GM13977 (cell line): ENCODE measurements around the gene DNAJC10.
"Not testable (repeated sequence)": the region's sequence is repeated elsewhere in the genome, so short reads cannot be mapped to it uniquely, and the experiment has no call there.

Experiments used
- DNase-seq: peaks from one replicate; pipeline ENCODE4 v3.0.0; 2012; ENCODE audit warnings: low spot score
- in situ Hi-C: fragments of 300-500 bp; cut with MboI; formaldehyde crosslinking; loops from one replicate; pipeline ENCODE4 v1.12.0; 2022; ENCODE audit warnings: low sequenced_read_pairs, low pct_unique_long_range_greater_than_20kb, mixed read lengths, inconsistent platforms; ENCODE audit not compliant: unreplicated experiment
- TF ChIP-seq, protein P1 (sequence below): IDR thresholded peaks from 2 replicates; pipeline ENCODE4 v1.5.1; 2012; ENCODE audit warnings: mild to moderate bottlenecking, control low read depth; ENCODE audit not compliant: insufficient read depth; ENCODE audit errors: extremely low read depth, missing control alignments

Gene DNAJC10

DNA sequence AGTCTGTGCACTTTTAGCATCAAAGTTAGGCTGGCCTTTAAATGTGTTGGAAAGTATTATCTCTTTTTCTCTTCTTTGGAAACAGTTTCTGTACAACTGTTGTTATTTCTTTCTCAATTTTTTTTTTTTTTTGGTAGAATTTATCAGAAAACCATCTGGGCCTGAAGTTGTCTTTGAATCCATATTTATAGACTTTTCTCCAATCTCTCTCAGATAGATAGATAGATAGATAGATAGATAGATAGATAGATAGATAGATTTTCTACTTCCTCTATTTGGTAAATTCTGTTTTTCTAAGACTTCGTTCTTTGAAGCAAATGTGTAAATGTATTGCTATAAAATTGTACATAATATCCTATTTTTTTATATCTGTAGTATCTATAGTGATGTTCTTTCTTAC is 17.5 kb downstream of the DNAJC10 start:
- no peak for DNase-seq
- in situ Hi-C loops: no loop called here
- TF ChIP-seq, protein P1, sequence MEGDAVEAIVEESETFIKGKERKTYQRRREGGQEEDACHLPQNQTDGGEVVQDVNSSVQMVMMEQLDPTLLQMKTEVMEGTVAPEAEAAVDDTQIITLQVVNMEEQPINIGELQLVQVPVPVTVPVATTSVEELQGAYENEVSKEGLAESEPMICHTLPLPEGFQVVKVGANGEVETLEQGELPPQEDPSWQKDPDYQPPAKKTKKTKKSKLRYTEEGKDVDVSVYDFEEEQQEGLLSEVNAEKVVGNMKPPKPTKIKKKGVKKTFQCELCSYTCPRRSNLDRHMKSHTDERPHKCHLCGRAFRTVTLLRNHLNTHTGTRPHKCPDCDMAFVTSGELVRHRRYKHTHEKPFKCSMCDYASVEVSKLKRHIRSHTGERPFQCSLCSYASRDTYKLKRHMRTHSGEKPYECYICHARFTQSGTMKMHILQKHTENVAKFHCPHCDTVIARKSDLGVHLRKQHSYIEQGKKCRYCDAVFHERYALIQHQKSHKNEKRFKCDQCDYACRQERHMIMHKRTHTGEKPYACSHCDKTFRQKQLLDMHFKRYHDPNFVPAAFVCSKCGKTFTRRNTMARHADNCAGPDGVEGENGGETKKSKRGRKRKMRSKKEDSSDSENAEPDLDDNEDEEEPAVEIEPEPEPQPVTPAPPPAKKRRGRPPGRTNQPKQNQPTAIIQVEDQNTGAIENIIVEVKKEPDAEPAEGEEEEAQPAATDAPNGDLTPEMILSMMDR: no peak

DNA sequence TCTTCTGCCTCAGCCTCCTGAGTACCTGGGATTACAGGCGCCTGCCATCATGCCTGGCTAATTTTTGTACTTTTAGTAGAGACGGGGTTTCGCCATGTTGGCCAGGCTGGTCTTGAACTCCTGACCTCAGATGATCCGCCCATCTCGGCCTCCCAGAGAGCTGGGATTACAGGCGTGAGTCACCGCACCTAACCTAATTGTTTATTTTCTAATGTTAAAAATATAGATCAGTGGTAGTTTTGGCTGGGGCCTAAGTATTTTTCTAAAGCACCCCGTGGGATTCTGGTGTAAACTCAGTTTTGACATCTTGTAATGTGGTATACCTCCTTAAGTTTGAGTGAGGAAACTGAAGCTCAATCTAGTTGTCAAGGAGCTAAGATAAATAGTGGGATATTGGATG is 20.8 kb downstream of the DNAJC10 start:
- in situ Hi-C loops, DNase-seq: not testable (repeated sequence)

DNA sequence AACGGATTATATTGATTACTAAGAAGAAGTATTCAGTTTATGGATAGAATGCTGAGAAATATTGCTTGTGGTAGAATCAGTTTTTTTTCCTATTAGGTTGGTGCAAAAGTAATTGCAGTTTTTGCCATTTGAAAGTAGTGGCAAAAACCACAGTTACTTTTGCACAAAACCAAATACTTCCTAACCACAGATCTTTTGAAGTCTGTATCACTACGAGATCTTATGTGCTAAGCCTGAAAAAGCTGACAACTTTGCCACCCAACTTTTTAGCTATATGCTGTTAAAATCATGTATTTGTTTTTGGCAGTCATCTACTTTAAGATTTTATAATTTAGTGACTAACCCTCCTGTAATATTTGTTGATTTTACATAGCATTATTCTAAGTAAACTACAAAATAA is 24.6 kb downstream of the DNAJC10 start:
- TF ChIP-seq, protein P1: no peak

DNA sequence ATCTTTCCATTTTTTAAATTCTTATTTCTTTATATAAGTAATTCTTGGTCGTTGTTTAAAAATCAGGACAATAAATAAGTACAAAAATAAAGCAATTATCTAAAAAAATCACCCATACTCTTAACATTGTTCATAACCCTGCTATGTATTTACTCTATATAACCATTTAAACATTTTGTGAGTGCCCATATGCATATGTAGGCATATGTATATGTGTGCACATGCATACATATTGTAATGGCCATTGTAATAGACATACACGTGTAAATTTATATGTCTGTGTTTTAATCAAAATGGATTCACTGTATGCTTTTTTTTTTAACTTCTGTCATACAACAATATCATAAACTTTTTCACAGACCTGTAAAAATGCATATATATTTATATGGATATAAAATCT is 25.6 kb downstream of the DNAJC10 start:
- DNase-seq: no peak
- in situ Hi-C loops: no loop called here
- TF ChIP-seq, protein P1: no peak

More for the DNA sequence above, 24.6 kb downstream of the DNAJC10 start:
- no peak for DNase-seq
- in situ Hi-C loops: no loop called here

DNA sequence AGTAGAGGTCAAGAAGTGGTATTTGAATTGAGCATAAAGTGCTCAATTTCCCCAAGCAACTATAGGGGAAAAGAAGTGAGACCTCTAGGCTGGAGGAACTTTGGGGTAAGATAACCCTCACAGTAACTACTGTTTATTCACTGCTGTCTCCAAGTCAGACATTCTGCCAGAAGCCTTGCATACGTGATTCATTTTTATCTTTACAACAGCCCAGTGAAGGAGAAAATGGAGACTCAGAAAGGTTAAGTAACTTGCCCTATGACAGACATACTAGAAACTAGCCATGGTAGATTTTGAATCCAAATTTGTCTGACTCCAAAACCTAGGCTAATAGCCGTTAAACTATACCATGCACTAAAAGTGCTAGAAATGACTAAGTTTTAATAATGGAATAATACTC is 28.4 kb downstream of the DNAJC10 start:
- in situ Hi-C loops: no loop called here
- TF ChIP-seq, protein P1: no peak
- no peak for DNase-seq

DNA sequence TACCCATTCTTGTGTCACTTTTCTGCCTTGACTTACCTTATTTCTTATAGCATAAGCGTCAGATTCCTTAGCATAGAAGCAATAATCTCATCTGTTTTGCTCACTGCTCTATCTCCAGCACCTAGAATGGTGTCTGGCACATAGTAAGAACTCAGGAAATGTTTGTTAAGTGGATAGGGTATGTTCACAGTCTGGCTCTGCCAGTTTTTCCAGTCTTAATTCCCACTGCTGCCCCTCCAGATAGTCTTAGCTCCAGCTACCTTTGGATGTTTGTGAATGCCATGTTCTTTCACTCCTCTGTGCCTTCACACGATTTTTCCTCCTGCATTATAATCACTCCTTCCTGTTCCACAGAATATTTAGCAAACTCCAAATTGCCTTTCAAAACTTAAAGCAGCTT is 29.0 kb downstream of the DNAJC10 start:
- TF ChIP-seq, protein P1: no peak
- in situ Hi-C loops: no loop called here
- no peak for DNase-seq

DNA sequence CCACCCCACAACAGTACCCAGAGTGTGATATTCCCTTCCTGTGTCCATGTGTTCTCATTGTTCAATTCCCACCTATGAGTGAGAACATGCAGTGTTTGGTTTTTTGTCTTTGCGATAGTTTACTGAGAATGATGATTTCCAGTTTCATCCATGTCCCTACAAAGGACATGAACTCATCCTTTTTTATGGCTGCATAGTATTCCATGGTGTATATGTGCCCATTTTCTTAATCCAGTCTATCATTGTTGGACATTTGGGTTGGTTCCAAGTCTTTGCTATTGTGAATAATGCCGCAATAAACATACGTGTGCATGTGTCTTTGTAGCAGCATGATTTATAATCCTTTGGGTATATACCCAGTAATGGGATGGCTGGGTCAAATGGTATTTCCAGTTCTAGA is 29.8 kb downstream of the DNAJC10 start:
- DNase-seq, in situ Hi-C loops: not testable (repeated sequence)

DNA sequence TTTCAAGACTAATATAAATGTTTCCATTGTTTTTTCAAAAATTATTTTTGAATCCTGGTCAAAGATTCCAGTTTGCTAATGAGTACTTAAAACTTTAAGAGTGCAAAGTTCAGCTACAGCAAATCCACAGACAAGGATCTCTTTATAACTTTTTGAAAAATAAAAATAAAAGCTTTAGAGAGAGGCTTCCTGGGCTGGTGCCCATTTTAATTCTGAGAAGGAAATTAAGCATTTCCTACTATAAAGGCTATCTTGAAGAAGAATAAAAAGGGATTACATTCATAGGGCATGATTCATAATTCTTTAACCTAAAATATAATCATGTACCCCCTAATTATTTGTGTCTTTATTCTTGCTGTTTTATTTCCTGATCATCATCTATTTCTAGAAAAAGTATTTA is 38.2 kb downstream of the DNAJC10 start:
- TF ChIP-seq, protein P1: no peak
- DNase-seq: no peak
- in situ Hi-C loops: no loop called here
